ENCODE results near the gene MORN1.

DNA sequence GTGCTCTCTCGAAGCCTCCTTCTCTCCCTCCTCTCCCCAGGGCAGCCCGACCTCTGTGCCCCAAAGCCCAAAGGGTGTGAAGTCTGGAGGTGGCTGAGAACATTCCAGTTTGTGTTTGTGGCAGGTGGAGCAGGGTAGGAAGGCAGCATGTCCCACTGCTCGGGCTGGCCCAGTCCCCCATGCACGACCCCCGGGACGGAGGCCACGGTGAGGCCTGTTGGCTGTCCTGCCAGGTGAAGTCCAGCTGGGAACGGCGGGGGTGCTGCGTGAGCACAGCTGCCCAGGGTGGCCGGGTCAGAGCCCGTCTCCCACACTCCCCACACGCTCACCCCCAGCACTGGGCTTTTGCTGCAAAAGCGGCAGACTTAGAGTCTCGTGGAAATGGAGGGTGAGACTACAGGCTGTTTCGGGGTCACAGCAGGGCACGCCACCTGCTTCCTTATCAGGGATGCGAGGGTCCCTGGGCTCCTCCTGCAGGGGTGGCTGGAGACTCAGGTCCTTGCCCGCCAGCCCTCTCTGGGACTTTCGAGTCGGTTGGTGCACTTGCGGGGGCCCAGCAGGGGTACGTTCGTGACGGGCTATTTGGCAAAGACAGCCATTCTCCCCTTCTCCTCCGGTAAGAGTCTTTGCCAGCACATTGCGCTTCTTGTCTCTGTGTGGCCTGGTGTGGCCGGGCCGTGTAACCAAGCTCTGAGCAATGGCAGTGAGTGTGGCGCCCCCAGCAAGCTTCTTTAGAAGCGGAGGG lies 40.3 kb downstream of the MORN1 start:
- TF ChIP-seq, protein P1, sequence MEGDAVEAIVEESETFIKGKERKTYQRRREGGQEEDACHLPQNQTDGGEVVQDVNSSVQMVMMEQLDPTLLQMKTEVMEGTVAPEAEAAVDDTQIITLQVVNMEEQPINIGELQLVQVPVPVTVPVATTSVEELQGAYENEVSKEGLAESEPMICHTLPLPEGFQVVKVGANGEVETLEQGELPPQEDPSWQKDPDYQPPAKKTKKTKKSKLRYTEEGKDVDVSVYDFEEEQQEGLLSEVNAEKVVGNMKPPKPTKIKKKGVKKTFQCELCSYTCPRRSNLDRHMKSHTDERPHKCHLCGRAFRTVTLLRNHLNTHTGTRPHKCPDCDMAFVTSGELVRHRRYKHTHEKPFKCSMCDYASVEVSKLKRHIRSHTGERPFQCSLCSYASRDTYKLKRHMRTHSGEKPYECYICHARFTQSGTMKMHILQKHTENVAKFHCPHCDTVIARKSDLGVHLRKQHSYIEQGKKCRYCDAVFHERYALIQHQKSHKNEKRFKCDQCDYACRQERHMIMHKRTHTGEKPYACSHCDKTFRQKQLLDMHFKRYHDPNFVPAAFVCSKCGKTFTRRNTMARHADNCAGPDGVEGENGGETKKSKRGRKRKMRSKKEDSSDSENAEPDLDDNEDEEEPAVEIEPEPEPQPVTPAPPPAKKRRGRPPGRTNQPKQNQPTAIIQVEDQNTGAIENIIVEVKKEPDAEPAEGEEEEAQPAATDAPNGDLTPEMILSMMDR (IDR thresholded peaks at IDR 0.05; ENCODE audit: extremely low read depth in 1 of 2, insufficient read depth in 1 of 2, low read depth in 1 of 2, low read length in 2 of 2) = no peak
- TF ChIP-seq EZH2 (IDR thresholded peaks at IDR 0.05; ENCODE audit: borderline replicate concordance, low read depth, low read length, severe bottlenecking) (no peak), POLR2A (IDR thresholded peaks at IDR 0.05; ENCODE audit: low read depth, low read length) (no peak), POLR2AphosphoS5 (IDR thresholded peaks at IDR 0.05; ENCODE audit: insufficient read depth, low read depth, low read length) (no peak), MYC (IDR thresholded peaks at IDR 0.05; ENCODE audit: low read depth, low read length) (no peak), JUN (IDR thresholded peaks at IDR 0.05; ENCODE audit: borderline replicate concordance, insufficient read depth, insufficient read length, low read depth) (no peak), GATA2 (IDR thresholded peaks at IDR 0.05; ENCODE audit: insufficient read depth, insufficient read length, low read depth, low read length) (no peak)
- TF ChIP-seq, protein P2, sequence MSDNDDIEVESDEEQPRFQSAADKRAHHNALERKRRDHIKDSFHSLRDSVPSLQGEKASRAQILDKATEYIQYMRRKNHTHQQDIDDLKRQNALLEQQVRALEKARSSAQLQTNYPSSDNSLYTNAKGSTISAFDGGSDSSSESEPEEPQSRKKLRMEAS (IDR thresholded peaks at IDR 0.05; ENCODE audit: insufficient read depth, insufficient read length) = no peak
